WI38 (cell line): ENCODE data around the gene RGS13.

ENCODE experiments used
- H3K4me3 ChIP-seq: 2 replicates; pipeline ENCODE4 v1.5.1; 2011; ENCODE audit warnings: low read depth, mild to moderate bottlenecking, control low read depth, low read length
- TF ChIP-seq, protein P1 (sequence below): IDR thresholded peaks from 2 replicates; pipeline ENCODE4 v1.5.1; 2012; ENCODE audit warnings: low read depth, mild to moderate bottlenecking, control low read depth, low read length

Gene RGS13

DNA sequence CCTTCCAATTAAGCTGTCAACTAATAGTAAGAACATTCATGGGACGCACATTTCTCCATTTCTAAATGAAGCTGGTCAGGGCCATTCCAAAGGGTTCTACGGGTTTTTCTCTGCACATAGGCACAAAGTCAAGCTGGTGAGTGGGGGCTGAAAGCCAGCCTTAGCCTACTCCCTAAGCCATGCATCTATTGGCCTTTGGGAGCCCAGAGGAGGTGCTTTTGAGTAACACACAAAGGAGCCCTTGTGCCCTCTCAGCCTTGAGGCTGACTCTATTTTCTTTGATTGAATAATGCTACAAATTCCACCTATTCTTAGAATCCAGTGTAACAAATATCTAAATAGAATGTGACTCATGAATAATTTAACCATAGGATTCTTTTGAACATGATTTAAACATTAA lies 73.6 kb downstream of the RGS13 start:
- no peak overlapping the region for H3K4me3 ChIP-seq
- TF ChIP-seq, protein P1, sequence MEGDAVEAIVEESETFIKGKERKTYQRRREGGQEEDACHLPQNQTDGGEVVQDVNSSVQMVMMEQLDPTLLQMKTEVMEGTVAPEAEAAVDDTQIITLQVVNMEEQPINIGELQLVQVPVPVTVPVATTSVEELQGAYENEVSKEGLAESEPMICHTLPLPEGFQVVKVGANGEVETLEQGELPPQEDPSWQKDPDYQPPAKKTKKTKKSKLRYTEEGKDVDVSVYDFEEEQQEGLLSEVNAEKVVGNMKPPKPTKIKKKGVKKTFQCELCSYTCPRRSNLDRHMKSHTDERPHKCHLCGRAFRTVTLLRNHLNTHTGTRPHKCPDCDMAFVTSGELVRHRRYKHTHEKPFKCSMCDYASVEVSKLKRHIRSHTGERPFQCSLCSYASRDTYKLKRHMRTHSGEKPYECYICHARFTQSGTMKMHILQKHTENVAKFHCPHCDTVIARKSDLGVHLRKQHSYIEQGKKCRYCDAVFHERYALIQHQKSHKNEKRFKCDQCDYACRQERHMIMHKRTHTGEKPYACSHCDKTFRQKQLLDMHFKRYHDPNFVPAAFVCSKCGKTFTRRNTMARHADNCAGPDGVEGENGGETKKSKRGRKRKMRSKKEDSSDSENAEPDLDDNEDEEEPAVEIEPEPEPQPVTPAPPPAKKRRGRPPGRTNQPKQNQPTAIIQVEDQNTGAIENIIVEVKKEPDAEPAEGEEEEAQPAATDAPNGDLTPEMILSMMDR, result no peak
